Measurements from ENCODE around the gene ACMSD.
"Not testable (repeated sequence)": the region's sequence is repeated elsewhere in the genome, so short reads cannot be mapped to it uniquely, and the experiment has no call there.

The ACMSD gene

GRCh38 chr2:134838143-134838620 is at the start of gene ACMSD:
Gene ACMSD, plus strand, starts transcription at chr2:134838616. Its CDS starts 67 bp downstream, at chr2:134838683.
- Histone ChIP-seq H3K36me3 (no peaks in the 10 kb centered on the region), H3K4me3 (no peak within 1 kb of the TSS), H4K20me1 (no peaks in the 10 kb centered on the region), H3K4me1 (no peaks in the 10 kb centered on the region), H3K4me2 (no peak within 1 kb of the TSS), H3K9ac (no peak within 1 kb of the TSS), H3K9me3 (peaks cover 22% of the 10 kb centered on the region), H3K27me3 (no peaks in the 10 kb centered on the region), H3K27ac (no peak within 1 kb of the TSS)
- no peak for TF ChIP-seq Cebpa-rat (IDR thresholded peaks at IDR 0.05)

GRCh38 chr2:134790487-134790886 is 47.9 kb upstream of the ACMSD start:
- no peak overlapping the region for H3K27ac ChIP-seq
- no peaks in the 10 kb centered on the region for H4K20me1 ChIP-seq
- no peaks in the 10 kb centered on the region for H3K9me3 ChIP-seq
- no peaks in the 10 kb centered on the region for H3K27me3 ChIP-seq
- H3K9ac ChIP-seq: no peak overlapping the region
- TF ChIP-seq Cebpa-rat (IDR thresholded peaks at IDR 0.05): no peak
- H3K36me3 ChIP-seq: no peaks in the 10 kb centered on the region
- no peak overlapping the region for H3K4me3 ChIP-seq
- no peaks in the 10 kb centered on the region for H3K4me1 ChIP-seq
- H3K4me2 ChIP-seq: no peak overlapping the region

GRCh38 chr2:134791616-134792015 is 46.8 kb upstream of the ACMSD start:
- no peaks in the 10 kb centered on the region for H3K4me1 ChIP-seq
- TF ChIP-seq Cebpa-rat (IDR thresholded peaks at IDR 0.05): no peak
- H4K20me1 ChIP-seq: no peaks in the 10 kb centered on the region

GRCh38 chr2:134792186-134792585 is 46.2 kb upstream of the ACMSD start:
- TF ChIP-seq Cebpa-rat (IDR thresholded peaks at IDR 0.05): no peak
- Histone ChIP-seq H3K27ac (no peak overlapping the region), H3K4me3 (no peak overlapping the region), H4K20me1 (no peaks in the 10 kb centered on the region), H3K9ac (no peak overlapping the region), H3K27me3 (no peaks in the 10 kb centered on the region), H3K9me3 (no peaks in the 10 kb centered on the region), H3K36me3 (no peaks in the 10 kb centered on the region), H3K4me1 (no peaks in the 10 kb centered on the region), H3K4me2 (no peak overlapping the region)

More at GRCh38 chr2:134791616-134792015, 46.8 kb upstream of the ACMSD start:
- Histone ChIP-seq H3K9me3 (no peaks in the 10 kb centered on the region), H3K27ac (no peak overlapping the region), H3K36me3 (no peaks in the 10 kb centered on the region), H3K27me3 (no peaks in the 10 kb centered on the region), H3K4me2 (no peak overlapping the region), H3K4me3 (no peak overlapping the region), H3K9ac (no peak overlapping the region)

- H3K4me1 ChIP-seq: no peaks in the 10 kb centered on the region
- no peaks in the 10 kb centered on the region for H4K20me1 ChIP-seq
- no peak for TF ChIP-seq Cebpa-rat (IDR thresholded peaks at IDR 0.05)
- H3K4me2 ChIP-seq: no peak overlapping the region
- H3K9ac ChIP-seq: no peak overlapping the region
- no peaks in the 10 kb centered on the region for H3K9me3 ChIP-seq
- no peaks in the 10 kb centered on the region for H3K27me3 ChIP-seq
- H3K36me3 ChIP-seq: no peaks in the 10 kb centered on the region
- H3K27ac ChIP-seq: no peak overlapping the region
- no peak overlapping the region for H3K4me3 ChIP-seq
Observed at GRCh38 chr2:134795765-134796164, 42.7 kb upstream of the ACMSD start.

- TF ChIP-seq Cebpa-rat (IDR thresholded peaks at IDR 0.05): no peak
- H3K9ac ChIP-seq: no peak overlapping the region
Observed at GRCh38 chr2:134796373-134796772, 42.0 kb upstream of the ACMSD start.

GRCh38 chr2:134799936-134800335 is 38.5 kb upstream of the ACMSD start:
- Histone ChIP-seq H3K27me3 (no peaks in the 10 kb centered on the region), H4K20me1 (no peaks in the 10 kb centered on the region), H3K9me3 (peaks cover 27% of the 10 kb centered on the region), H3K36me3 (no peaks in the 10 kb centered on the region), H3K9ac (no peak overlapping the region), H3K4me3 (no peak overlapping the region), H3K4me1 (no peaks in the 10 kb centered on the region), H3K4me2 (no peak overlapping the region), H3K27ac (no peak overlapping the region)
- TF ChIP-seq Cebpa-rat (IDR thresholded peaks at IDR 0.05): no peak

More at GRCh38 chr2:134796373-134796772, 42.0 kb upstream of the ACMSD start:
- Histone ChIP-seq H3K9me3 (no peaks in the 10 kb centered on the region), H4K20me1 (no peaks in the 10 kb centered on the region), H3K4me2 (no peak overlapping the region), H3K4me1 (no peaks in the 10 kb centered on the region), H3K27me3 (no peaks in the 10 kb centered on the region), H3K4me3 (no peak overlapping the region), H3K36me3 (no peaks in the 10 kb centered on the region), H3K27ac (no peak overlapping the region)

GRCh38 chr2:134800341-134800740 is 38.1 kb upstream of the ACMSD start:
- Histone ChIP-seq H3K9me3 (peaks cover 28% of the 10 kb centered on the region), H3K4me2 (no peak overlapping the region), H4K20me1 (no peaks in the 10 kb centered on the region), H3K27me3 (no peaks in the 10 kb centered on the region), H3K4me3 (no peak overlapping the region), H3K27ac (no peak overlapping the region), H3K4me1 (no peaks in the 10 kb centered on the region), H3K9ac (no peak overlapping the region), H3K36me3 (no peaks in the 10 kb centered on the region)
- TF ChIP-seq Cebpa-rat (IDR thresholded peaks at IDR 0.05): no peak

- not testable (repeated sequence) for H3K36me3 ChIP-seq, H3K4me3 ChIP-seq, H3K27ac ChIP-seq, H4K20me1 ChIP-seq, H3K9ac ChIP-seq, H3K4me1 ChIP-seq, H3K4me2 ChIP-seq, H3K27me3 ChIP-seq
- peaks cover 32% of the 10 kb centered on the region for H3K9me3 ChIP-seq
Observed at GRCh38 chr2:134803609-134804405, 34.6 kb upstream of the ACMSD start.

GRCh38 chr2:134815741-134816140 is 22.7 kb upstream of the ACMSD start:
- H3K36me3 ChIP-seq: no peaks in the 10 kb centered on the region
- H4K20me1 ChIP-seq: no peaks in the 10 kb centered on the region
- TF ChIP-seq Cebpa-rat (IDR thresholded peaks at IDR 0.05): no peak
- peaks cover 21% of the 10 kb centered on the region for H3K9me3 ChIP-seq
- no peak overlapping the region for H3K4me3 ChIP-seq
- H3K4me1 ChIP-seq: no peaks in the 10 kb centered on the region
- no peak overlapping the region for H3K27ac ChIP-seq
- no peak overlapping the region for H3K4me2 ChIP-seq
- H3K27me3 ChIP-seq: no peaks in the 10 kb centered on the region
- H3K9ac ChIP-seq: no peak overlapping the region

Measured in BLaER1 (cell line).